GM18511 (cell line): ENCODE data around the gene PIK3R5.
A peak's percentile ranks its signal among the peaks of the same experiment; 100 is the strongest.

Experiments used
- ATAC-seq: cut with Tn5 transposase; IDR thresholded peaks from one replicate; pipeline ENCODE4 v1.9.1; 2021; ENCODE audit warnings: mild to moderate bottlenecking, moderate library complexity; ENCODE audit not compliant: unreplicated experiment

Gene PIK3R5

DNA sequence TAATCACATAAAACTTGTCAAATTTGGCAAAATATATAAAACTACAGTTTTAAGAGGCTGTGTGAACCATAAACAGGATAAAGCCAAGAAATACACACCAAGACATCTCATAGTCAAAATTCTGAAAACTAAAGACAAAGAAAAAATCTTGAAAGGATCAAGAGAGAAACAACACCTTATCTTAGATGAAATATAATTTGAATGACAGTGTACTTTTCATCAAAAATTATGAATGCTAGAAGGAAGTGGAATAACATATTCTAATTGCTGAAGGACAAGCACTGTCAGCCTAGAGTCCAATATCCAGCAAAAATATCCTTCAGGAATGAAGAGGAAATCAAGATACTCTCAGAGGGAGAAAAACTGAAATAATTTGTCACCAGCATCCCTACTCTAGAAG is 37.2 kb downstream of the PIK3R5 start:
- no peak for ATAC-seq

DNA sequence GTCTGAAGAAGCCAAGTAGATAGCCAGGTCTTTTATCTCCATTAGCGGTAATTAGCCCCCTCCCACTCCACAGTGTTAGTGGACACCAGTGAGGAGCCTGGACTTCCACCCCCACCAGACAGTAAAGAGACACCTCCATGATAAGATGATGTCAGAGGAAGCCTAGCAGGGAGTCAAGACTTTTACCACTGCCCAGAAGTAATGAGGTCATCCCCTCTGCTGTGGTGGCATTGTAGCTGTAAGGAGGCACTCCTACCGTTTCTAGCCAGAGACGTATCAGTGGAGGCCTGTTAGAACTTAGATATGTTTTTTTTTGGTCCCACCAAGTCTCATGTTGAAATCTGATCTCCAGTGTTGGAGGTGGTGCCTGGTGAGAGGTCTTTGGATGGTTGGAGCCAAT is 38.1 kb downstream of the PIK3R5 start:
- no peak for ATAC-seq

DNA sequence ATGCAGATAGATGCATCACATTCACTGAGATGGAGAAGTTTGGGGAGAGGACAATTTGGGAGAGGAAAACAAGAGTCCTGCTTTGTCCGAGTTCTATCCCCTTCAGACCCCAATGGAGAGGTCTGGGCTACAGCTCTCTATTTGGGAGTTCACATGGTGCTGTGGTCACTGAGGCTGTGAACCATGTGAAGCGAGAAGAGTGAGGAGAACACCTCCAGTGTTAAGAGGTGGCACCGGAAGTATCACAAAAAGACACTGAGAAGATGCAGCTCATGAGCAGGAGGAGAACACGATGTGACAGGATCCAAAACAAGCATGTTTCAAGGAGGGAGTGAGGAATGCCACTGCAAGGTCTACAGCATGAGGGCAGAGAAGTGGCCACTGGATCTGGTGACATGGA is 39.7 kb downstream of the PIK3R5 start:
- no peak for ATAC-seq

DNA sequence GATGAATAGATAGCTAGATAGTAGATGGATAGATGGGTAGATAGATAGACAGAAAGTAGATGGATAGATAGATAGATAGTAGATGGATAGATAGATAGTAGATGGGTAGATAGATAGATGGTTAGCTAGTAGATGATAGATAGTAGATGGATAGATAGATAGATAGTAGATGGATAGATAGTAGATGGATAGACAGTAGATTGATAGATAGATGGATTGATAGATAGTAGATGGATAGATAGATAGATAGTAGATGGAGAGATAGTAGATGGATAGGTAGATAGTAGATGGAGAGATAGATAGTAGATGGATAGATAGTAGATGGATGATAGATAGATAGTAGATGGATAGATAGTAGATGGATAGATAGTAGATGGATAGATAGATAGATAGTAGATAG is 40.4 kb downstream of the PIK3R5 start:
- ATAC-seq = no peak

DNA sequence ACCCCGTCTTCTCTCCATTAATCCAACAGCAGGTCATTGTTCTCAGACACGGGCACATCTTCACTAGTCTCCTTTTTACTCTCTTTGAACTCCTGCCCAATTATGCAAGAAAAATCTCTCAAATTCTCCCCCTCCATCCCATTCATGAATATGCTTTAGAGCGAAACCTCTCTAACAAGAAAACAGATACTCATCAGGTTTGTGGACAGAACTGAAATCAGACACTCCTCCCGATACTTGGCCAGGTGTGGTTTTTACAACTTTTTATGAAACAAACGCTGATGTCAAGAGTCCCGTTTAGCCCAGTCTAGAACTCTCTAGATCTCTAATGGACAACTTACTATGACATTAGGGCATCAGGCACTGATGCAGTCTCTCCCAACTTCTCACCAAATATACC is 40.9 kb downstream of the PIK3R5 start:
- ATAC-seq = peak; percentile 67

DNA sequence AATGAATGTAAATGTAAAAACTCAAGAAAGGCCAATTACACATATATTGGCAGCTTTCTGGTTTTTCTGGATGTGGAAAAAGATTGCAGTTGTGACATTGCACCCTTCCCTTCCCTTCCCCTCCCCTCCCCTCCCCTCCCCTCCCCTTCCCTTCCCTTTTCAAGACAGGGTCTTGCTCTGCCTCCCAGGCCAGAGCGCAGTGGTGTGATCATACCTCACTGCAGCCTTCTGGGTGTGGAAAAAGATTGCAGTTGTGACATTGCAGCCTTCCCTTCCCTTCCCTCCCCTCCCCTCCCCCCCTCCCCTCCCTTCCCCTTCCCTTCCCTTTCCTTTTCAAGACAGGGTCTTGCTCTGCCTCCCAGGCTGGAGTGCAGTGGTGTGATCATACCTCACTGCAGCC is 41.7 kb downstream of the PIK3R5 start:
- no peak for ATAC-seq

DNA sequence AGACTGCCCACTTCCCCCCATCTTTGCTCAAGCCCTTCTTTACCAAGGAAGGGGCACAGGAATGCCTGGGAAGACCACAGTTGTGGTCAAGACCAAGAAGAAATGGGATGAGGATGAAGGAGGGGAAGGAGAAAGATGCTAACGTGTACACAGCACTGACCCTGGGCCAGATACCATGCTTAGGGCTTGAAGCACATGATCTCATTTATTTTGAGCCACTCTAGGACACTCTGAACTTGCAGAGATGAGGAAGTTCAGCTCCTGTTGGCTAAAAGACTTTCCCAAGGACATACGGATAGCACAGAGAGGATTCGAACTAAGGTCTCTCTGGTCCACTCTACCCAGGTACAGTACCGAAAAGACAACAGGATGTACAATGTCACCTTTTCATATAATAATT is 42.6 kb downstream of the PIK3R5 start:
- ATAC-seq = no peak

DNA sequence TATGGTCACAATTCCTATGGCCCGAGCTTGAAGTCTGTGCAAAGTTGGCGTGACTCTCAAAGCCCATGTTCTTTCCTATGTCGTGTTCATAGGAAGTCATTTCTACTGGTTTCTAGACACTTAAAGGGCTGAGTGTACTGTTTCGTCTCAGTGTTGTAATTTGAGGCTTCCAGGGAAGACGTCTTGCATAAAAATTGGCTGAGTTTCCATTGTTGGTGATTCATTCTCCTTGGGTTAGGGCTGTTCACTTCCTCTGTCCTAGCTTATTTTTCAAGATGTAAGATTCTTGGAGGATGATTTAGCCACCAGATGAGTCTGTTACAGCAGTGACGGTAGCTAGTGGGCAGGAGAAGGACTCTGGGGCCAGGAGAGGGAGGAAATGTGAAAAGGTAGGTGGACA is 43.1 kb downstream of the PIK3R5 start:
- no peak for ATAC-seq

DNA sequence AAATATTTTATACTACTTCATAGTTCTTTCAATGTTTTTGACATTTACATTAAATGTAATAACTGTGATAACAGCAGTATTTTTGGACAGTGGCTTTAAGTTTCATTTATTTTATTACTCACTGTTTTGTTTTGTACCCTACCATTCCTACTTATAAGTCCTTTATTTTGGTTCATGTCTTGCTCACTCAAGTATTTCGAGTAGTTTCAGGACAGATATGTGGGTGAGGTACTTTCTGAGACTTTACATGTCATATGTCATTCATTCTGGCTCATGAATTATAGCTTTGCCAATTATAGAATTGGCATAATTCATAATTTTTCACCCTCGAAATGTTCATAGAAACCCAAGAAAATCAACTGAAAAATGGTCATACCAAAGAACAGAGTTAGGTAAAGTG is 44.4 kb downstream of the PIK3R5 start:
- peak; percentile 56 for ATAC-seq

DNA sequence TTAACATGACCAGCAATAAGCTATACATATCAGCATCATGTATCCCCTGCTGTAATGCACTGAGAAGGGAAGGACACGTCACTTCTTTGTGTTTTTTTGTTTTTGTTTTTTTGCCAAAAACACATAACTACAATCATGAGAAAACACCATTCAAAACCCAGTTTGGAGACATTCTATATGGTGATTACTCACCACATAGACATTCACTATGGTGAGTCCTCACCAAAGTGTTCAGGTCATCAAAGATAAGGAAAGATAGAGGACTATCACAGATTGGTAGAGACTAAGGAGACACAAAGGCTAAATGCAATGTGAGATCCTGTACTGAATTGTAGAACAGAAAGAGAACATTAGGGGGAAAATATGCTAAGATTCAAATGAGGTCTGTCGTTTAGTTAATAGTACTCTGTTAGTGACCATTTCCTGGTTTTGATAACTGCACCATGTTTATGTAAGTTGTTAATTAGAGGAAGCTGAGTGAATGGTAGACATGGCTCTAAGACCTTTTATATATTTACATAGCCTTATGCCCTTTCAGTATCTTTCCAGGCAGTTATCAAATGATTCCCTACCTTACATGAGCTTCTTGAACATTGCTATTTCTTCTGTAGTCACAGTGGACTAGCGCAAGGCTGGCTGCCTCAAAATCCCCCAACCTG is 46.6 kb downstream of the PIK3R5 start:
- no peak for ATAC-seq

DNA sequence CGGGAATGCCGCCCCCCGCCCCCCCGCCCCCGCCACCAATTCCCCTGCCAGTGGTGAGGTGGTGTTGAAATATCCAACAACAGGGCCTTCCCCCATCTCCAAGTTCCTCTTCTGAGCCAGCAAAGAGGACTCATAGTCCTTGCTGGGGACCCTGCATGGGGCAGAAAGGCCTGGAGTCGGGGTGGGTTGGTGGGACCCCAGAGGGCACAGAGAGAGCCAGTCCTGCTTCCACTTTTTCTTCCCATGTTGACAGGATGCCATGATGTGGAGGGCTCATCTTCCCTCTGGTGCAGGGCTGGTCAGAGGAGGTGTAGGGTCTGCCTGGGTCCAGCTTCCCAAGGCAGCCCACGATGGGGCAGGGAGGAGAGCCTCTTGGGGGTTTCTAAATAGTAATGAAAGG is 49.0 kb downstream of the PIK3R5 start:
- ATAC-seq = no peak

DNA sequence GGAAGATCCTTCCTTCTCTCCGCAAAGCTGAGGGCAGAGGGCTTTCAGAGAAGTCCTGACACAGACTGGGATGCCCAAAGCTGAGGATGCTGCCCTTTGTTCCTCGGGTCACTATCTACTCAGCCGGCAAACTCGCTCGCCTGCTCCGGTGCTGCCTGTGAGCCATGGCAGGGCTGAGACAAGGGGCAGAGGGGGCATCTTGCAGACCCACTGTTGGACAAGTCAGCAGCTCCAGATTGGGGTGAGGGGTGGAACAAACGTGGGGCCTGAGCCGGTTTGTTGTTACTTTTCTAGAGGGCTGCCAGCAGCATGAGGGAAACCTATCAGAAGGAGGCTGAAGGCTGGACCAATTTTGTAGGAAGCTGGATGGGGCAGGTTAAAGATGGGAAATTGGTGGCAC is 51.0 kb downstream of the PIK3R5 start:
- ATAC-seq = no peak

DNA sequence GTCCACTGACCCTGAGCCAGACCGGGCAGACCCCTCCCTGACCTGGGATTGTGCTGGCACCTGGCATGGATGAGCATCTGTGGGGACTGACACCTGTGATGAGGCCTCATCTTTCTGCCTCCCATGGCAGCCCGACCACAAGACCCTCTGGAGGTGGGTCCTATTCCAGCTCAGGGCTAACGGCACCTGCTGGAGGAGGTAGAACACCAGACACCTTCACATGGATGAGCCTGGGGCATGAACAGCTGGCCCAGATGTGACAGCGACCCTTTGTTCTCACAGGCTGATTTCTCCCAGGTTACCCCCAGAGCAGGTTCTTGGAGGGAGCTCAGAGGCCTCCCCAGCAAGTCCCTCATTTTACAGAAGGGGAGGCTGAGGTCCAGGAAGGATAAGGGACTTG is 51.6 kb downstream of the PIK3R5 start:
- no peak for ATAC-seq

DNA sequence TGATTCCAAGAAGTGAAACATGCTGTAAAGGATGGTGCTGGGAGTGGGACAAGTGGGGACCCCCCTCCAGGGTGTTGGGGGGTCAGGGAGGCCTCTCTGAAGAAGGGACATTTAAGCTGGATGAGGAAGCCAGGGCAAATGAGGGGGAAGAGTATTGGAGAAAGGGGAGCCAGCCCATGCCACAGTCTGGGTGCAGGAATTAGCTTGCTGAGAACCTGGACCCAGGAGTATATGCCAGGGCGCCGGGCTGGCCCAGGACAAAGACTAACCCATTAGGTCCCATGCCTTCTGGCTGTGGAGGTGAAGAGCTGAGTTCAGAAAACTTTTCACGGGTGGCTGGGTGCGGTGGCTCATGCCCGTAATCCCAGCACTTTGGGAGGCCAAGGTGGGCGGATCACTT is 52.4 kb downstream of the PIK3R5 start:
- no peak for ATAC-seq

DNA sequence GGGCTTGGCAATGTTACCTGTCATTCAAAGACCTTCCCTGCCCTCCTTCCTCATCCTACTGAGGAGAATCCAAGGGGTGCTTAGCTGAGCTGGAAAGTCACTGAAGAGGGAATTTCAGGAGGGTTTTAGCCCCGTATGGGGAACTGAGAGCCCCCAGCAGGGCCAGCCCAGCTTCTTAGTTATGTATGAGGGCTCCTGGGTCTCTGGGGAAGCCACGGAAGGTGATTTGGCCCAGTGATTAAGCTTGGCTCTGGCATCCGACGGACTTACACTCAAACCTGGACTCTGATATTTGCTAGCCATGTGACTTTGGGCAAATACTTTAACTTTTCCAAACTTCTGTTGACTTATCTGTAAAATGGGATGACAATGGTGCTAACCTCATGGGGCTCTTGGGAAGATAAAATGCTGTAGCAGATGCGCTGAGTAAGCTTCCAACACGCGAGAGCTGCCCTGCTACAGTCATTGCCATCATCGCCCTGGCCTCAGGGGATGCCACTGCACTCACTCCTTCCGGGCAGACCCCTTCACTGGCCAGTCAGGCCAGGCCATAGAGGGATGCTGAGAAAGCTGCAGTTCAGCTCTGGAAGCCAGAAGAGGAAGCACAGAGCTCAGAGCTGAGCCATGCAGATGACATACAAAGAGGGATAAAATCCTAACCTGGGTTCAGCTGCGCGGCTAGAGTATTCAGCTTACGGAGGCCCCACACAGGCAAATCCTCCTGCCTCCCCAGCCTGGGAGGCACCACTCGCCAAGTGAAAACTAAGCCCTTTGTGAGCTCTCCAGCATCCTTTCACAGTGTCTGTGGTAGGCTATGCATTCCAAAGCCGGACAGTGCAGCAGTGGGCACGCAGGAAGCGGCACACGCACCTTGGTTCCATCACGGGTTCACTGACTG is 53.2 kb downstream of the PIK3R5 start:
- no peak for ATAC-seq

DNA sequence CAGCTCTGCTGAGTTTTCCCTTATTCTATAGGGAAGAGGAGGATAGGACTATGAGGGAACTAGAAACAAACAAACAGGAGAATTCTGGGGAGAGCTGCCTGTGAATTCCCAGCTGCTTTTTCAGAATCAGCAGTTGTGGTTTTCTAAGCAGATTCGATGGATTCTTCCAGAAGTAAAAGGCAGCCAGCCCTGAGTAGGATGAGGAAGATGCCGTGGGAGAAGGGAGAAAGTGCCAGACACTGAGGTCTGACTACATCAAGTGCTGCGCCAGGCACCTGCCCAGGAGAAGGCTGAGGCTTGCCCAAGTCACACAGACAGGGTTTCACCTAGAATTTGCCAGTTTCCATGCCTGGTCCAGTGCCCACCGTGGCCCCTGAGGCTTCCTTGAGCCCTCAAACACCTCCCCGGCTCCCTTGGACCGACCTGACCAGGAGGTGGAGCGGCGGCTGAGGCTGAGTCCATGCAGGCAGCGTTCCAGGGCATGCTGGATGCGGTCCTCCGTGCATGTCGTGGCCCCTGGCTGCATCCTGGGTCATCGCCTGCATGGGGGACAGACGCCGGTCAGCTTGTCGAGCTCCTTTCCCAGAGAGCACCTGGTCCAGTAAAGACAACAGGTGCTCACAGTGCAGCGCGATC is 54.4 kb downstream of the PIK3R5 start:
- no peak for ATAC-seq

DNA sequence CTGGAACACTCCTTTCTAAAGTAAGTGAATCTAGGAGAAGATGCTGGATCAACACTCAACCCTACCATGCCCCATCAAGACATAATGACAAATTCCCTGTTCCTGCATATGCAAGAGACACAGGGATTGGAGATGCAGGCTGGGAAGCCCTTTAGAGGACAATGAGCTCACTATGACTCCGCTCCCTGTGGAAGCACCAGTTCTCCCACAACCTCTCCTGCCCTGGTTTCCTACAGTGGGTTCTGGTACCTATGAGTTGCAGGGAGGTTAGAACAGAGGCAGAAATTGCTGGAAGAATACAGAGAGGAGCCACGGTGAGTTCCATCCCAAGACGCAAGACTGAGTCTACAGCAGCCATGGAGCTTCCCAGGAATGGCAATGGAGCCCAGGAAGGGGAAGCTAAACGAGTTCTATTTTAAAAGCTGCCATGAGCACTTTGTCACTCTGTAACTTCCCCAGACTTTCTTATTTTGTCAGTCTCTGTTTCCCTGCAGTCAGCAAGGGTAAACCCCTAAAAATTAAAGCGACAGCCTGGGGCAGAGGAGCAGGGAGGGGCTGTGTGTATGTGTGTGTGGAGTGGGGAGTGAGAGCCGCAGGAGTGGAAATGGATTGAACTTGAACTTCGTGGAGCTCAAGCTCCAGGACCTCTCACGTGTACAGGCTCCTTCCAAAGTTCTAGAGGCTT is 55.8 kb downstream of the PIK3R5 start:
- ATAC-seq = no peak

DNA sequence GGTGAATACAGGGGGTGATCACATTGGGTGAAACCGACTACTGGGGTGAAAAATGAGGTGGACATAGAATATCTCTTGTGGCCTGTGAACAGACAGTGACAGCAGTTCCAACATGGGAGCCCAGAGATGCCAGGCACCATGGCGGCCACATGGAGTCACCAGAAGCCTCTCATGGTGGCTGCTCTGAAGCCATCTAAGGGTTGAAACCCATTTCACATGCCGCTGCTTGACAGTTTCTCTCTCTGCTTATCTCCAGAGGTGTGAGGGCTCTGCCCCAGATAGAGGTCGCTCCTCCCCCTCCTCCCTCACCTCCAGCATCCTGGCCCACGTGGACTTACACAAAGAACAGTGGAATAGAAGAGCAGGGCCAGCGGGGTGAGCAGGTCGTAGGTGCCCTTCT is 60.2 kb downstream of the PIK3R5 start:
- no peak for ATAC-seq

DNA sequence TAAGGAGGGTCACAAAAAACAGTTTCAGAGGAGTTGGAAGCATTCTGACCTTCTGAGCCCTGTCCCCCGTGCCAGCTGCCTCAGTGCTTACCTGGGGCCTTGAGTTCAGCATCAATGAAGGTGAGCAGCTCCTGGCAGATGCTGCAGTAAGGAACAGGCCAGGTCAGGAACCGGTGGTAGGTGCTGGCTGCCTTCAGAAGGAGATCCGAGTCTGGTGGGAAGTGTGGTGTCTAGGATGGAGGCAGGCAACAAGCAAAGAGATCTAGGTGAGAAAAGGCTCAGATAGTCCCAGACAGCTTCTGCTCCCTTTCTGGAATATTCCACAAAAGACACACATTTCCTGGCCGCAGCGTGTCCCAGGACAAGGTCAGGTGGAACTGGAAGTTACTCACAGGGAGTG is 60.8 kb downstream of the PIK3R5 start:
- no peak for ATAC-seq

DNA sequence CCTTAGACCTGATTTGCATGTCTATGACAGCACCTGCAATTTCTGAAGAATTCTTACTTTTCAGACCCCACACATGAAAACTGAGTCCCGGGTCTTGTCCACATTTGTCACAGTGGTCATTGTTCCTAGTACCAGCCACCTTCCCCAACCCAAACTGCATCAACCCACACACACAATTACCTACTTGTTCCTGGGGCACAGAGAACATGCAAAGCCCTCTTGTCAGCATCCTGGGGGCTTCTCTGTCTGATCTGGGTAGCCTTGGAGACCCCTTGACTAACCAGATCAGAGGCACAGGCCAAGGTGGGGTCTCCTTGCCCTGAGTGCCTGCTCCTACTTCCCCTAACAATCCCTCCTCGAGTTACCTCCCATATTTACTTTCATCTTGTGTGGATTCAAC is 61.3 kb downstream of the PIK3R5 start:
- no peak for ATAC-seq
